Activated T-helper 17 cell treated with anti-CD3 and anti-CD28 coated beads, Interleukin-2, amount 50 U/mL, for 72 hours (primary cell): ENCODE data around the gene NOTCH3. TPM values are rescaled to one million over a fixed set of nuclear protein-coding genes. Genes with fewer than 3 reads are reported as not detected.

Experiments
- total RNA-seq, 2 donors: library from RNA; stranded (reverse); gene quantifications; one replicate each; pipeline ENCODE4 v1.2.3, GENCODE V29; 2022

NOTCH3 gene
- total RNA-seq, 2 donors from 2014 or later, result 0.06 to 0.29 TPM

Other genes starting within 250 kb of the NOTCH3 start
- gene SLC1A6, start 221.1 kb downstream of the NOTCH3 start, total RNA-seq, result not detected
- gene CASP14, start 151.5 kb downstream of the NOTCH3 start, total RNA-seq, result not detected
- gene OR1I1, start 118.8 kb downstream of the NOTCH3 start, total RNA-seq, result not detected
- gene SYDE1, start 93.6 kb downstream of the NOTCH3 start, total RNA-seq, result 1 to 10 TPM in 1 of 2 donors, under 1 TPM in 1; 0.26 to 2.6 TPM
- gene EPHX3, start 31.5 kb upstream of the NOTCH3 start, total RNA-seq, result under 1 TPM in 1 of 2 donors, not detected in 1; 0.24 TPM
- gene BRD4, start 131.5 kb upstream of the NOTCH3 start, total RNA-seq, result 10 to 100 TPM; 90.4 to 96.7 TPM
- 10 to 100 TPM; 48.5 to 62.5 TPM for gene AKAP8, start 178.8 kb upstream of the NOTCH3 start, total RNA-seq
- 10 to 100 TPM; 64.8 to 68.4 TPM for gene AKAP8L, start 218.0 kb upstream of the NOTCH3 start, total RNA-seq
- 10 to 100 TPM; 27.7 to 30.0 TPM for gene WIZ, start 249.0 kb upstream of the NOTCH3 start, total RNA-seq